Fibroblast of pulmonary artery (primary cell): Measurements from ENCODE around the gene ANO2.

Experiments used
- DNase-seq: peaks from one replicate; pipeline ENCODE4 v3.0.0-alpha.2; 2010; ENCODE audit warnings: low read depth
- H3K4me3 ChIP-seq: replicated peaks from 2 replicates; pipeline ENCODE4 v1.5.1; 2011; ENCODE audit warnings: low read depth, mild to moderate bottlenecking, control low read depth, low read length, moderate library complexity
- TF ChIP-seq, protein P1 (sequence below): IDR thresholded peaks from 2 replicates; pipeline ENCODE4 v1.5.1; 2011; ENCODE audit warnings: mild to moderate bottlenecking, control low read depth, low read length, inconsistent platforms; ENCODE audit errors: missing control alignments

The ANO2 gene

DNA sequence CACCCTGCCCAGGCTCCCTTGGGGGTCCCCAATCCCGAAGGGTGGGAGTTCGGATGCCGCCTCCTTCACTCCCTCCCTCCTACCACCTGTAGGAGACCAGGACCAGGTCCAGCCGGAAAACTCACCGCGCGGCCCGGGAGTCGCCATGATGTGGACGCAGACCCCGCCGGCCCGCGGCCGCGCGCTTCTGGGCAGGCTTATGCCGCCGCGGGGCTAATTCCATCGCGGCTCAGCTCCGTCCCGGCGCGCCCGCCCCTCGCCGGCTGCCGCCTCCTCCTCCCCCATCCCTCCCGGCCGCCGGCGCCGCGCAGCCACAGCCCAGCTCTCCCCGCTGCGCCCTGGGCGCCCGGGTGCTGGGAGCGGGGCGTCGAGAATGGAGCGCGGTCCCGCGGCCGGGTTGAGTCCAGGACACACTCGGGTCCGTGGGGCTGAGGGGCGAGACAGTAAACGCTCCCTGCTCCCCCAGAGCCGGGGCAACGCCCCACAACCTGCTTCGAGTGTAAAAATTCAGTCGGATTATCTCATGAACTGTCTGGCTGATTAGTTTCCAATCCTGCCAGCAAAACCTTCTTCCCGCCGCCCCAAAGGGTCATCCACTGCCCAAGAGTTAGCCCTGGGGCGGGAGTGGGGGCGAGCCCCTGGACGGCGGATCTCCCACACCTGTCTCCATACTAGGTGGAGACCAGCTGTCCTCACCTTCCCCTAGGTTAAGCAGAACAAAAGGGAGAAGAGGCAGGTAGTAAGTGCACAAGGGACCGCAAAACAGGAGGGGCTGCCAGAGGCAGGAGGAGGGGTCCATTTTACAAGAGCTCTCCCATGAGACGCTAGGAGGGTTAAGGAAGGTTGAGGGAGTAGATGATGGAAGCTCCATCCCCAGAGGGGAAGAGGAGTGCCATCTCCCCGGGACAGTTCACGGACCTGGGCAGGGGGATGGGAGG, at the start of gene ANO2:
Gene ANO2, minus strand, starts transcription at position 189 of the 938 bp plus-strand sequence. Its CDS starts 42 bp downstream, at position 147.
- peak within 1 kb of the TSS; percentile 28 for H3K4me3 ChIP-seq
- TF ChIP-seq, protein P1, sequence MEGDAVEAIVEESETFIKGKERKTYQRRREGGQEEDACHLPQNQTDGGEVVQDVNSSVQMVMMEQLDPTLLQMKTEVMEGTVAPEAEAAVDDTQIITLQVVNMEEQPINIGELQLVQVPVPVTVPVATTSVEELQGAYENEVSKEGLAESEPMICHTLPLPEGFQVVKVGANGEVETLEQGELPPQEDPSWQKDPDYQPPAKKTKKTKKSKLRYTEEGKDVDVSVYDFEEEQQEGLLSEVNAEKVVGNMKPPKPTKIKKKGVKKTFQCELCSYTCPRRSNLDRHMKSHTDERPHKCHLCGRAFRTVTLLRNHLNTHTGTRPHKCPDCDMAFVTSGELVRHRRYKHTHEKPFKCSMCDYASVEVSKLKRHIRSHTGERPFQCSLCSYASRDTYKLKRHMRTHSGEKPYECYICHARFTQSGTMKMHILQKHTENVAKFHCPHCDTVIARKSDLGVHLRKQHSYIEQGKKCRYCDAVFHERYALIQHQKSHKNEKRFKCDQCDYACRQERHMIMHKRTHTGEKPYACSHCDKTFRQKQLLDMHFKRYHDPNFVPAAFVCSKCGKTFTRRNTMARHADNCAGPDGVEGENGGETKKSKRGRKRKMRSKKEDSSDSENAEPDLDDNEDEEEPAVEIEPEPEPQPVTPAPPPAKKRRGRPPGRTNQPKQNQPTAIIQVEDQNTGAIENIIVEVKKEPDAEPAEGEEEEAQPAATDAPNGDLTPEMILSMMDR, result no peak
- DNase-seq, result no peak

- no peak for DNase-seq
- TF ChIP-seq, protein P1, result no peak
Observed at GRCh38 chr12:5989621-5990020, 44.6 kb upstream of the ANO2 start.

DNA sequence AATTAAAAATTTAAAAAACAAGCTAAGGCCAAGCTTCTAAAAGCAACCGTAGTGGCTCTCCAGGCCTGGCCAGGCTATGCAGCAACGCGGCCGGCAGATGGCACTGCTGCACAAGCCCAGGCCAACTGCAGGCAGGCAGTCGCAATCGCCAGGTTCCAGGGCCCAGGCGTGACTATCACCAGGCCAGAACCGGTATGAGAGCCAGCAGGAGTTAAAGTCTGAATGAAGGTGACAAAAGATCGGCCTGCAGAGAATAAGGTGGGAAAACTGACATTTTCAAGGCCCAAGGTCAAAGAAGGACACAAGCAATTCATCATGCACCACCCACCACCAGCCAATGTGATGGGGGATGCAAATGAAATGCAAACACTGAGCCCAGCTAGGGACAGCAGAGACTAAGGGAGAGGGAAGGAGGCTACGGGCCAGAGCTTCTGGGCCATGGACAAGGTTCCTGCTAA, 43.6 kb upstream of the ANO2 start:
- peak; percentile 82 for DNase-seq
- TF ChIP-seq, protein P1, result peak; percentile 96
- H3K4me3 ChIP-seq, result no peak overlapping the region

More at GRCh38 chr12:5989621-5990020, 44.6 kb upstream of the ANO2 start:
- no peak overlapping the region for H3K4me3 ChIP-seq

DNA sequence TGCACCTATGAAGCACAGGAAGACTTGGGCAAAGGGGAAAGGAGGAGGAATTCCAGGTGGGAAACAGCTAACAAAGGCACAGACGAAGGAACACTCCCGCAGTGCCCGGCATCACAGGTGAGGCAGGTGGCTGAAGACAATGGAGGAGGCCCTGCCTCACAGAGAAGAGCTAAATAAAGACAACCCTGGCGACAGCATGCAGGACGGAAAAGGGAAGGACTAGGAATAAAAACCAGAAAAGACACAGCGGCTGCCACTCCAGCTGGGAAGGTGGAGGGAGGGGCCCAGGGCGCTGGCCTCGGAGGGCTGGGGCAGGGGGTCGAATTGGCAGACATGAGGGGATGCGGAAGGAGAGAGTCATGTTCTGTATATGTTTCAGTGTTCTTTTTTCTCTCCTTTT, 43.0 kb upstream of the ANO2 start:
- TF ChIP-seq, protein P1, result no peak
- H3K4me3 ChIP-seq, result no peak overlapping the region
- DNase-seq, result no peak

GRCh38 chr12:5987573-5987972, 42.5 kb upstream of the ANO2 start:
- TF ChIP-seq, protein P1, result no peak
- no peak for DNase-seq
- H3K4me3 ChIP-seq, result no peak overlapping the region

DNA sequence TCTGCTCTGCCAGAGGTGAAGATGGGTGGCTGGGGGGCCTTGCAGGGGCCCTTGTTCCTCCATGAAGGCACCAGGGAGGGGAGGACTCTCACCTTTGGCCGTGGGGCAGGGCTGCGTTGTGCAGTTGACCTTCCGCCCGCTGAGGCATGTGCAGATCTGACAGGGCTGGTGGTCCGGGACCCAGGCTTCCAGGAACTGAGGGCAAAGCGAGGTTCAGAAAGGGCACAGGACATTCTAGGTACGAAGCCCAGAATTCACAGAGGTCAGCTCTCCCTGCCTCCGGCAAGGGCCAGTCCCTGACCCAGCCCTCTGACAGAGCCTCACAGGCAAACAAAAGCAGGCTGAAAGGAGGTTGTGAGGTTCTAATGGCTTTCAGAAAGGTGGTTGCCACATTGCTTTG, 40.4 kb upstream of the ANO2 start:
- no peak for DNase-seq
- H3K4me3 ChIP-seq, result no peak overlapping the region
- TF ChIP-seq, protein P1, result no peak

DNA sequence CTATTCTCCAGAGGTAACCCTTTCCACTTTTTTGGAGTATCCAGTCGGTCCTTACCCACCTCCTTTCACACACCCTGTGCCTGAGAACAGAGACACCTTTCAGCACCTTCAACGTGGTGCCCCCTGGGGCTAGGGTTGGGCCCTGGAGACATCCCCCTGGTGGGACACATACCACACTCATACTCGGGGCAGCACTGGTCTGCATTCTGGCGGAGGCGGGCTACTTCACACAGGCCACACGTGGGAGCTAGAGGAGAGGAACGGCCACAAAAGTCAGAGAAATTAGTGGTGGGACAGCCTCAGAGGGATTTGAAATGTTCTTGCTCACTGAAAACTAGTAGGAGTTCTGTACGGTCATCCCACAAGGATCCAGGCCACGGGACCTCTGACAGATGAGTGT, 39.8 kb upstream of the ANO2 start:
- TF ChIP-seq, protein P1, result no peak
- DNase-seq, result no peak
- H3K4me3 ChIP-seq, result no peak overlapping the region
